HG02943 (cell line): ENCODE results near the gene CCDC85B.
A peak's percentile ranks its signal among the peaks of the same experiment; 100 is the strongest.

Experiments used
- ATAC-seq: cut with Tn5 transposase; IDR thresholded peaks from one replicate; pipeline ENCODE4 v1.9.1; 2021; ENCODE audit warnings: mild to moderate bottlenecking, low read depth, moderate library complexity; ENCODE audit not compliant: unreplicated experiment

Gene CCDC85B

GRCh38 chr11:65927904-65928397, 37.5 kb downstream of the CCDC85B start:
- peak; percentile 78 for ATAC-seq

- no peak for ATAC-seq
Observed at GRCh38 chr11:65928667-65929066, 38.2 kb downstream of the CCDC85B start.

GRCh38 chr11:65931773-65932557, 41.5 kb downstream of the CCDC85B start:
- ATAC-seq, result no peak

- ATAC-seq, result no peak
Observed at GRCh38 chr11:65932558-65932919, 42.1 kb downstream of the CCDC85B start.

GRCh38 chr11:65934014-65934413, 43.5 kb downstream of the CCDC85B start:
- ATAC-seq, result no peak

GRCh38 chr11:65937766-65938165, 47.3 kb downstream of the CCDC85B start:
- ATAC-seq, result no peak
